ENCODE results near the gene SFXN5.

Gene SFXN5

DNA sequence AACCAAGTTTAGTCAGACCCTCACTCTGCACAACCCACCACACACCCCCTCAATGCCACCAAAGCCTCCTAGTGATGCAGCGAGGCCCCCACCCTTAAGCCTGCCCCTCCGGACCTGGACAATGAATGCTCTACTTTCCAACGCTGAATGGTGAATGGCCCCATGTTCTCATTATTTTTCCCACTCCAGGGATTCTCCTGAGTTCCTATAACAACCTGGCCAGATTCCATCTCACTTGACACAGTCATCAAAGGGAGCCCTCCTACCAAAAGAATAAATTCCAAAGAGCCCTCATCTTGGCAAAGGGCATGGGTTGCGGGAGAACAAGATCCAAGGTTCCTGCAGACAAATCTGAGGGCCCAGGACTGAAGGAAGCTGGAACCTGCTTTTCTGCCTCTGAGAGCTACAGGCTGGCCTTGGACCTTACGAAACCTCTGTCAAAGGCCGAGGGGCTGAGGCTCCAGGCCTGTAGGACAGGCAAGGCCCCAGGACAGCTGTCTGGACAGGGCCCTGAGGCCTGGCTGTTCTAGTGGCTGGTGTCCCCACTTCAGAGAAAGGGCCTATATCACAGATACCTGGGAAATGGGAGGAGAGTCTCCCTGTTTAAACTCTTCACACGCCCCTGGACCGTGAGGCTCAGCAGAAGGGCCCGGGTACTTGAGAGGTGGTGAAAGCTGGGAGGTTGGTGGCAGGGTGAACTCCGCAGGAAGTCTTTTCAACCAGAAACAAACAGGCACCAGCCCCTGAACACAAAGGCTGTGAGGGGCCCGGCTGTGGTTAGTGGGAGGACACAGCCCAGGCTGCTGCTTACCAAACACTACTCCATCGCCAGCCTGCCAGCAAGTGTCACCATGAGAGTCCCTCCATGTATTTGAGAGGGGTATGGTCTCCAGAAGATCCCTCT is 27.3 kb downstream of the SFXN5 start:
- no peak for DNase-seq

DNA sequence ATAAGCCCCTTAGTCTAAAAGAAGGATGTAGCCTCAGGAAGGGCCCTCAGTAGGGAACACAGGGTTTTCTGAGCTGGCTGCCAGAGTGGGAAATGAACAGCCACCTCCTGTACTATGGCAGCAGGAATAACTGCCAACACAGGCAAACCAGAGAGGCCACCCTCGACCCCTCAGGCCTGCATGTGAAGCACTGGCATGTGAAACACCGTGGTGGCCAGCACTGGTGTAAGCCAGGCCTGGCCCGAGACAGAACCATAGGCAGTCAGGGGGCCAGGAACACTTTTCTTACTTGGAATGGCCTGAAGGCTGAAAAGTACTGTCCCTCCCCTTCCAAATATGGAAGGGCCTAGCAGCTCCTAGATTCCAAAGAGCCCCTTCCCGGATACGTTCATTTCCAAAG is 28.2 kb downstream of the SFXN5 start:
- no peak for DNase-seq

DNA sequence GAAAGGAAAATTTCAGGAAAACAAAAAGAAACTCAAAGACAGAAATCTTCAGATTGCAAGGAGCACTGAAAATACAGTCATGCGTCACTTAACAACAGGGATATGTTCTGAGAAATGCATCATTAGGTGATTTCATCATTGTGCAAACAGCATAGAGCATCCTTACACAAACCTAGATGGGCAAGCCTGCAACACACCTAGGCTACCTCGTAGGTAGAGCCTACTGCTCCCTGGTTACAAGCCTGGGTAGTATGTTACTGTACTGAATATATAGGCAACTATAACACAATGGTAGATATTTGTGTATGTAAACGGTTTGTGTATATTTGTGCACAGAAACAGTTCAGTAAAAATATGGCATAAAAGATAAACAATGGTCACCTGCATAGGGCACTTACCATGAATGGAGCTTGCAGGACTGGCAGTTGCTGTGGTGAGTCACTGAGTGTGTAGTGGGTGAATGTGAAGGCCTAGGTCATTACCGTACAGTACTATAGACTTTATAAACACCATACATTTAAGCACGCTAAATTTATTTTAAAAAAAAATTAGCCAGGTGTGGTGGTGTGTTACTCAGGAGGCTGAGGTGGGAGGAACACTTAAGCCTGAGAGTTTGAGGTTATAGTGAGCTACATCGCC is 33.4 kb downstream of the SFXN5 start:
- no peak for DNase-seq

DNA sequence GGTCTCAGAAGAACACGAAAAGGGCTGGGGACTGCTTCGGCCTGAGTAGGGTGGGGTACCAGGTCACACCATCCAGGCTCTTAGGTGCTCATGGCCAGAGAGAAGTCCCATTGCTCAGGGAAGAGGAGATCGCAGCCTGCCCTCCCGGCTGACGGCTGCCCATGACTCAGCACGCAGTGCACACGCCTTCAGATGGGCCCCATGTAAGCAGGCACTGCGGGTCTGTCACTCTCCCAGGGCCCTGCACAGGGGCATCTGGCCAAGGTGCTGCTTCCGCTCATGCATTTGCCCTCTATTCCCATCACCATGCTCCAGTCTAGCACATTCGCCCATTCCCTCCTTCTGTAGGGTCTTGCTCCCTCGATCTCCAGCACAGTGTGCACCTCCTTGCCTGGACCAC is 34.7 kb downstream of the SFXN5 start:
- DNase-seq, result no peak

DNA sequence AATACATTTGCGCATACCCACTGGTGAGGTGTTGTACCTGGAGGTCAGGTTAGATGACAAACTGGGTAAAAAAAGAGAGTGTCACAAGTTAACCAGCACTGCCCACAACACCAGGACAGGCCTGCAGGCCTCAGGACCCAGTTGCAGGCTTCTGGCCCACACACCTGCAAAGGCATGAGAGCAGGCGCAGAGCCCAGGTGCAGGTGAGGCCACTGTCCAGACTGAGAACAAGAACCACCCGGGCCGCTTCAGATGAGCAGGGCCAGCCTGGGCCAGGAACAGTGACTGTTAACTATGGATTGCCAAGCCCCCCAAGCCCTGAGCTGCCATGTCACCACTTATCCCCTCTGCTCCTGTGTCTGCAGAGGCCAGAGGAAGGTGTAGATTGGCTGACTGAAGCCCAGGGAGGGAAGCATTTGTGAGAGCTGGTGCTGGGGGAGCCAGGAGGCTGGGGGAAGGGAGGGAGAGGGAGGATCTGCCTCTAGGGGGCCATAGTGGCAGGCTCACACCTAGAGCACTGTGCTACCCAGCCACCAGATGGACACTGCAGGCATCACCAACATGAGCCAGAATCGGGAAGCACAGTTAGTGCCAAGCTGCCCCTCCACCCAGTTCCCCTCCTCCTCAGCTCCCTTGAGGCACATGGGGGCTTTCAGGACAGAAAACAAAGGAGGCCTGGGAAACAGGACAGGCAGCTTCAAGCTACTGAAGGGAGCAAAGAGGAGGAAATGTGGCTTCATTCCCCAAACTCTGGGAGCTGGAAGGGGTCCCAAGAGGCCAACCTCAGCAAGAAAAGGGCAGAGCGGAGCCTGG is 35.4 kb downstream of the SFXN5 start:
- DNase-seq, result no peak

DNA sequence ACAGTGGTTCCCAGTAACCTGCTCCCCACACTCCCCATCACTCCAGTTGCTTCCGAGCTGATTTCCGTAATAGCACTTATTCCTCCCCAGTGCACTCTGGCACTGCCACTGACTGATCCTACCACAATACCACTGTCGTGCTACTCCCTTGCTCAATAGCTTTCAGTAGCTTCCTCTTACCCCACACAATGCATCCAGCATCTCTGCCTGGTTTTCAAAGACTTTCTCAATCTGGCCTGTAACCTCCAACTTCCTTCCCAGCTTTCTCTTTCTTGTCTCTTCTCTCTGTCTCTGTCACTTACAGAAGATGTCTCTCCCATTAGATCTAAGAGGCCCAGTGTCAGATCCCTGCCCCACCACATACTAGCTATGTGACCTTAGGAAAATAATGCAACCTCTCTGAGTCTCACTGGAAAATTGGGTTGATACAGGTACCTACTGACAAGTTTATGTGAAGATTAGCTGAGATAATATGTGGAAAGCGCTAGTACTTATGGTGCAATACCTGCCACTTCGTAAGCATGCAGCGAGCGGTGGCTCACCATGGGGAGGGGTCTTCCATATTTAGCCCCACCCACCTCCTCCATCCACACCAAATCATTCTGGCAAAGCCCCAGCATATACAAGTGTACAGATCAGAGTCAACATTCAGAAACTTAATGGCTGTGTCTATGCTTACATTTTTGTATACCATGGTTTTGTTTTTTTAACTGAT is 36.7 kb downstream of the SFXN5 start:
- no peak for DNase-seq

DNA sequence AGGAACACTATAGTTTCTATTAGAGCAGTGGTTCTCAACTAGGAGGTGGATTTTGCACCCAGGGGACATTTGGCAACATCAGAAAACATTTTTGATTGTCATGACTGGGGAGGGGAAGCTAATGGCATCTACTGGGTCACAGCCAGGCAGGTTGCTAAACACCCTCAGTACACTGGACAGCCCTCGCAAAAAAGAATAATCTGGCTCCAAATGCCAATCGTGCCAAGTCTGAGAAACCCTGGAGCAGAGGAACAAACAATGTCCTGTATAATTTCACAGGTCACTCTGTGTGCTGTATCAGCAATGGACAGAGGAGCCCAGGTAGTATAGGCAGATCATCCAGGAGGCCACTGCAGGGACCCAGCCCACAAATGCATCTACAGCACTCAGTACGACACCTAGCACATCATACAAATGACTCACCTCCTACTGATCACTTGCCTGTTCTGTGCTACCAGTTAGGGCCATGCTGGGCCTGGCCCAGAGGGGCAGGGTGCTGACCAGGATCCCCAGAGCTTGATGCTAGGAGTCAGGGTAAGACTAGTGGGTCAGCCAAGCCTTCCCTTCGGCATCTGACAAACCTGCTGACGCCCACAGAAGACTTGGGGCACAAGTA is 37.6 kb downstream of the SFXN5 start:
- no peak for DNase-seq

DNA sequence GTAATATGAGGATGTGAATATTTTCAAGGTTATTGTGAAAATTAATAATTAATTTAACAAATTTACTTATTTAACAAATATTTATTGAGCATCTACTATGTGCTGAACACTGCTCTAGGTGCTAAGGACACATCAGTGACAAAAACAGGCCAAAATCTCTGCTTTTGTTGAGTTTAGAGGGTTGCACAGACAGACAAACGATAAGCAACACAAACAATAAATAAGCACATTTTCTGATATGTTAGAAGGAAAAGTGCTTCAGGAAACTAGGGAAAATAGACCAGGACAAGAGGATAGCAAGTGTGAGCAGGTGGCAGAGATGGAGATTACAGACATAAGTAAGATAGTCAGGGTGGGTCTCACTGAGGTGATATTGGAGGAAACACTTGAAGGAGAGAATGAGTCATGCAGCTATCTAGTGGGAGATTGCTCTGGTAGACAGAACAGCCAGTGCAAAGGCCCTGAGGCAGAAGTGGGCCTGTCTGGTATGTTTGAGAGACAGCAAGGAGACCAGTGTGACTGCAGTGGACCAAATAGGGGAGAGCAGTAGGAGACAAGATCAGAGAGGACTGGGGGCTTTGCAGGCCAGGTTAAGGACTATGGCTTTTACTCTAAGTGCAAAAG is 38.3 kb downstream of the SFXN5 start:
- DNase-seq, result no peak

DNA sequence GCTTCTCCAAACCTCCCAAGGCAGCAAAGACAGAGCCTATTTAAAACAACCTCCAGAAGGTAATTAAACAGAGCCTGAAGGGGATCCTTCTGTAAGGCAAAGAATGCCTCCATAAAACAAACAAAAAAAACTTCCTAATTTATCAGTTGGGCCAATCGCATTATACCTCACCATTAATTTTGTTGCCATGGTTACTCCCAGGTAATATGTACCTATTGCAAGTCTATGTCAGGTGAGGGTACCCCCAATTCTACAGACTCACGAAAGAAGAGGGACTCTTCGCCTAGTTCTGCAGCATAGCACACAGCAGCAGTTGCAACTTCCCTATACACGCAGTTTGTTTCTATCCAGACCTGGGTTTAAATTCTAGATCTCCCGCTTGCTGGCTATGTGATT is 38.8 kb downstream of the SFXN5 start:
- DNase-seq, result no peak

DNA sequence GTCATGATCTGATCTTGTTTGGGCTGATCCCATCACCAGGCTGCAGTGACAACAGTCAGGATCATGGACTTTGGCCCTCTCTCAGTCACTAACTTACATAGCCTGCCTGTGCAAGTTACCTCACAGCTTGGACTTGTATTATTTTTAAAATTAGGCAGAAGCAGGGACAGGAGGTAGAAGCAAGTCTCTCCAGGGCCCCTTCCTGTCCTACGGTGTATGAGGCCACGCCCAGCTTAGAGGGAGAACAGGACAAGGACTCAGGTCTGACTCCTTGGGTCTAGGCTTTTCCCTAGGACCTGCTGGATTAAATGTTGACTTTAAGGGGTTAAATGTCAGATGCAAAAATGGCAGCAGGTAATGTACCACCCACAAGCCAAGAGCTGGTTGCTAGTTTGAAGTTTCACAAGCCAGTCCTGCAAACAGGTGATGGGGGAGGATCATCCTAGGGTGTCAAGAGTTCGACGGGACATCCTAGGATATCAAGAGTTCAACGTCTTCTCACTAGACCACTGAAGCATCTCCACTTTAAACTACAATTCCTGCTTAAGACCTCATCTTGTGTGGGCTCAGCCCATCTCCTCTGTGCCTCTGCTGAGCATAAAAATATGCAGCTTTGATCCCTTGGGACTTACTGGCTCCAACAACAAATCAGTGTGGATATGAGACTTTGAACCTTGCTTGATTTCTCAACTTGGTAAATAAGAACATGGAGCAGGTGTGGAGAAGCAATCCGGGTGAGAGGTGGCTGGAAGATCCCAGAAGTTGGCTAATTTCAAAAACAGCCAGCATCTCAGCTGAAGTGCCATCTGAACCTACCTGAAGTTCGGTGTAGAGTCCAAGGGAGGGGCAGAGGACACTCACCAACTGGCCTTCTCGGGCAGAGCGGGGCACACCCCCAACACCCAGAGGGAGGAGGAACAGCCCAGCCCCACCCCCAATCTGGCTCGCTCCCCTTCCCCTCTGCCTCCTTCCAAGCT is 39.5 kb downstream of the SFXN5 start:
- no peak for DNase-seq

DNA sequence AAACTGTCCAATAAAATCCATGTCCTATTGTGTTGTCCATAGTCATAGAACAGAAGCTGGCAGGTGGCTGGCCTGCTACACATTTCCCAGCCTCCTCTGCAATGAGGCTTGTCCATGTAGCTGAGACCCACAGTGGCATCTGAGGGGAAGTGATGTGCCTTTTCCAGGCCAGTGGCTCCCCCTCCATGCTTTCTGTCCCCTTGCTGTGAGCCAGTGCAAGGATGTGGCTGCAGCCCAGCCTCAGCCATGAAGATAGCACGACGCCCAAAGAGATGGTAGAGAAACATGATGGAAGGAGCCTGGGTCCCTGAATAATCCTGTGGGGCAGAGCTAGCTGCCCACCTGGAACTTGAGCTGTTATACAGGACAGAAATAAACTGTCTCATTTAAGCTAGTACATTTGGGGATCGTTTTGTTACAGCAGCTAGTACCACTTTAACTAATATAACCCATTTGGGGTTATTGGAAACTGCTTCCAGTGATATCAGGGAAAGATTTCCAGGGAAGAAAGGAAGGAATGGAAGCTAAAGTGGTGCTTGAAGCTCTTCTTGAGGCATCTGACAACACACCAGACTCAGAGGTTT is 40.3 kb downstream of the SFXN5 start:
- no peak for DNase-seq

DNA sequence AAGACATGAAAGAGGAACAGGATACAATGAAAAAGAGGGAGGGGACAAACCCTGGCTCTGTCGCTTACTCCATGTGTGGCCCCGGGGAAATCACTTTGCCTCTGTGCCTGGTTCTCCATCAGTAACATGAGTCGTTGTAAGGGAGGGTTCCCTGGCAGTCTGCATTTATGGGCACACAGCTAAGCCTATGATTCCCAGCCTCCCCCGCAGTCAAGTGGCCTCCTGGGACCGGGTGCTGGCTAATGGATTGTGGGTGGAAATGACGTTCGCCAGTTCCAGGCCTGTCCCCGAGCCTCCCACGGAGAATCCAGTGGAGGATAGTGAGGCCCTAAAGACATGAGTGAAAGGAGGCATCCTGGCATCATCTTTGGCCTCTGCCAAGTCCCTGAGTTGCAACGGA is 42.7 kb downstream of the SFXN5 start:
- no peak for DNase-seq

DNA sequence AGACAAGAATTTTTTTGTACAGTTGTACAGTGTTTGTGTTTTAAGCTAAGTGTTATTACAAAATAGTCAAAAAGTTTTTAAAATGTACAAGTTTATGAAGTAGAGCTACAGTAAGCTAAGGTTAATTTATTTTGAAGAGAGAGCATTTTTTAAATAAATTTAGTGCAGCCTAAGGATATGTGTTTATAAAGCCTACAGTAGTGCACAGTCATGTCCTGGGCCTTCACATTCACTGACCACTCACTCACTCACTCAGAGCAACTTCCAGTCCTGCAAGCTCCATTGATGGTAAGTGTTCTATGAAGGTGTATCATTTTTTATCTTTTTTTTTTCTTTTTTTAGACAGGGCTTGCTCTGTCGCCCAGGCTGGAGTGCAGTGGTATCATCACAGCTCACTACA is 44.2 kb downstream of the SFXN5 start:
- no peak for DNase-seq

DNA sequence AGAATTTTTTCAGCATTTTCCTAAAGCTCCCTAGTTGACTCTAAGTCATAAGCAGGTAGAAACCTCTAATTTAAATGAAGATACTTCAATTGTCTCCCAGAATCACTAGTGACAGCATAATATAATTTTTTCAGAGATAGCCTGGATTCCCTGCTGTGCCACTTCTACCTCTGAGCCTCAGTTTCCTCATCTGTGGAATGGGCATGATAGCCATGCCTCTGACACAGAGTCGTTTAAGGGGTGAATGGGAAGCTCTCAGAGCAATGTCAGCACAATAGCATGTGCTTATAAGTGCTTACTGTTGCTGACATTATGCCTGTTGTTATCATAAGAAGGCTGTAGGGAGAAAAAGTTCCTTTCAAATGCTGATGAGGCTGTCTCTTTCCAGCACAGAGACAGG is 48.0 kb downstream of the SFXN5 start:
- DNase-seq, result no peak

DNA sequence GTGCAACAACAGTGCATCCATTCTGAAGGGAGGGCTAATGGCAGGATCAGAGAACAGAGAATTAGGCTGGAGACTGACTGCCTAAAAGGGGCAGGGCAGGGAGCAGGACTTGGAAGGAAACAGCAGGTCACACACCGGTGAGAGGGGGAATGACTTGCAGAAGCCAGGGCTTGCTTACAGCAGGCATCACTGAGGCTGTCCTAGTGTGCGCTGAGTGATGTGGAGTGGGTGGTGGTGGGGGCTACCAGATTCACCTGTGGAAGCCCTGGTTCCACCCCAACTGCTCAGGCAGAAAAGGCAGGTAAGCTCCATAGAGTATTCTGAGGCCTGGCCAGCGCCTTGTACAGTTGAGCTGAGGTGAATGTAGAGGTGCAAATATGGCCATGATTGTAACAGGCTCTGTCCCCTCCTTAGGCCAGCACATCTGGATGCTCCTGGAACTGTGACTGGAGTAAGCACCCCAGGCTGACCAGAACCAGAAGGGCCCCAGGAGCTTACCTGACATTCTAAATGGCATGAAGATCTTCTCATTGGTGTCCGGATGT is 49.4 kb downstream of the SFXN5 start:
- no peak for DNase-seq

DNA sequence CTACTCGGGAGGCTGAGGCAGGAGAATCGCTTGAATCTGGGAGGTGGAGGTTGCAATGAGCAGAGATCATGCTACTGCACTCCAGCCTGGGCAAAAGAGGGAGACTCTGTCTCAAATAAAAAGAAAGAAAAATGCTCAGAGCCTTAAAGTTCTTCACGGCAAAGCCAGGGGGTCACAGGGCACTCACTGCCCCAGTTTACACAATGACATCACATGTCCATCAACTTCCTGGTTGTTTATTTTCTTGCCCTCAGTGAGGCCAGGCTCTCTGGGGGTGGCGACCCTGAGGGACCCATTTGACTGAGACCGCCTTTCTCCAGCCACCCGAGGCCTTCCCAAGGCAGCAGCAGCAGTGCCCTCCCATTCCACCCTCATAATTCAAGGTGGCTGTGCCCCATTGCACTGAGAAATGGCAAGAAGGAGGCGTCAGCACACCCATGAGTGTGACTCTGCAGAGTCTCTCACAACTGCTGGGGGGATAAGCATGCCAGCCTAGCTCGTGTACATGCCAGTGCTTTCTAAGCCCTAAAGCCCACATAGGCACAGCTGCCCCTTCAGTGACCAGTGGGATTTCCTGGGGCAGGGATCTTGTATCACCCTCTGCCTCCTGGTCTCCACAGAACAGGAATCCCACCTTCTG is 50.0 kb downstream of the SFXN5 start:
- no peak for DNase-seq

DNA sequence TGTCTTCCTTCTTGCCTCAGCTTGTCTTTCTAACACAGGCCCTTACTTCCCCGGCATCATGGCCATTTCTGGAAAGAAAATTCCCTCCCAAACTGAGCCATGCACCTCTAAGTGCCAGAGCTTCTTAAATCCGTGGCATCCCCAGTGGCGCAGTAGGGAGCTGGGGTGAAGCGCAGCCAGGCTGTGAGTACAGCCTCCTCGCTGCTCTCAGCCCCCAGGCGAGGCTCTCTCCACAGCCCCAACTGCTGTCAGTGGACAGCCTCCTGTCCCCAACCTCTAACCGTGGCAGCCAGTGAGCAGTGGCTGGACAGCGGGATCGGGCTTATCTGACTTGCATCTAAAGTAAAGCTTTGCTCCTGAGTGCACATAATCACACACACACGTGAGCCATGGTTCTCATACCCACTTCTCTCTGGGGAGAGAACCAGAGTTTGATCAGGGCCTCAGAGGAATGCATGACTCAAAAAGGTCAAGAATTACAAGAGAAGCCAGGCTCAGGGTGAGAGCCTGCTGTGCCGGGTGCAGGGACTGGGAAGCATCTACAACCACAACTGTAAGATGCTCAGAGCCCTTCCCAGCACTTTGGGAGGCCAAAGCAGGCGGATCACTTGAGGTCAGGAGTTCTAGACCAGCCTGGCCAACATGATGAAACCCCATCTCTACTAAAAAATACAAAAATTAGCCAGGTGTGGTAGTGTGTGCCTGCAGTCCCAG is 50.7 kb downstream of the SFXN5 start:
- DNase-seq, result no peak

DNA sequence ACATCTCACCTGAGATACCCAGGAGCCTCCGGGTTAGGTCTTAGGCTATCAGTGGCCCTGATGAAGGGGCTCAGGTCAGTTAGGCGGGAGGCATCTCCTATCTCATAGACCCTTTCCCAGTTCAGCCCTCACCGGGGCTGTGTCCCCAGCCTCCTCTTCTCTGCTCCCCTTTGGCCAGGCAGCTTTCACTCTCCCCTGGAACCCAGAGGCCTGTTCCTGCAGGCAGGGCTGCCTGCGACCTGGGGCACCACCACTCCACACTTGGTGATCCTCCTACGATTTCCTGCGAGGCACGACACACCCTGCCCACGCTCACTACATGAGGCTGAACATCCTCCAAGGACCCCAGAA is 51.2 kb downstream of the SFXN5 start:
- no peak for DNase-seq

DNA sequence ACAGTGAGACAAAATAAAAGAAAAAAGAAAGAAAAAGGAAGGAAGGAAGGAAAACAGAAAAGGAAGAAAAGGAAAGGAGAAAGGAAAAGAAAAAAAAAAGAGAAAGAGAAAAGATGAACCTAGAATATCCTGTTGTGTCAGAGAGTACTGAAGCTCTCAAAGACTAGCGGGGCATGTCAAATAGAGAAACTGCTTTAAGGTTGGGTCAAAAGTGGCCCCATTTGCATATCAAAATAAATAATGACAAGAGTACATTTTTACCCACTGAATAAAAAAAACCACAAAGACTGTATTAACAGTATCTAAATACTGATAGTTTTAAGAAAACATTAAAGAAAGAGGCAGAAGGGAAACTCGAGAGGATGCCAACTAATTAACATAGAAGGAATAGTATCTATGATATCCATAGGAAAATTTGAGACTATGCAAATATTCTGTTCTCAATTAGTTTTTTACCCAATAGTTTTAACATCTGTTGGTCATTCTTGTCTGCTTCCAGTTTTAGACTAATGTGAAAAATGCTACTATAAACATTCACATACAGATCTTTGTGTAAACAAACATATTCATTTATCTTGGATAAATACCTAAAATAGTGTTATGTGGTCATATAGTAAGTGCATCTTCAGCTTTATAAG is 53.2 kb downstream of the SFXN5 start:
- no peak for DNase-seq
